GM18511 (cell line): Measurements from ENCODE around the gene MEGF11.
"Not testable (repeated sequence)": the region's sequence is repeated elsewhere in the genome, so short reads cannot be mapped to it uniquely, and the experiment has no call there.

Experiments used
- ATAC-seq: cut with Tn5 transposase; IDR thresholded peaks from one replicate; pipeline ENCODE4 v1.9.1; 2021; ENCODE audit warnings: mild to moderate bottlenecking, moderate library complexity; ENCODE audit not compliant: unreplicated experiment

Gene MEGF11

GRCh38 chr15:66014022-66014421 is 239.5 kb downstream of the MEGF11 start:
- ATAC-seq, result no peak

GRCh38 chr15:66008940-66009562 is 244.5 kb downstream of the MEGF11 start:
- ATAC-seq, result no peak

GRCh38 chr15:66007663-66008262 is 245.8 kb downstream of the MEGF11 start:
- no peak for ATAC-seq

- ATAC-seq, result no peak
Observed at GRCh38 chr15:66006986-66007385, 246.6 kb downstream of the MEGF11 start.

- no peak for ATAC-seq
Observed at GRCh38 chr15:66004618-66005262, 248.8 kb downstream of the MEGF11 start.

- not testable (repeated sequence) for ATAC-seq
Observed at GRCh38 chr15:66003129-66003528, 250.4 kb downstream of the MEGF11 start.

GRCh38 chr15:66001717-66002426 is 251.7 kb downstream of the MEGF11 start:
- ATAC-seq, result no peak

- ATAC-seq, result no peak
Observed at GRCh38 chr15:66001042-66001441, 252.5 kb downstream of the MEGF11 start.

- no peak for ATAC-seq
Observed at GRCh38 chr15:65998486-65998885, 255.1 kb downstream of the MEGF11 start.

- ATAC-seq, result no peak
Observed at GRCh38 chr15:65996901-65997300, 256.6 kb downstream of the MEGF11 start.

- no peak for ATAC-seq
Observed at GRCh38 chr15:65994832-65995231, 258.7 kb downstream of the MEGF11 start.

GRCh38 chr15:65993762-65994161 is 259.8 kb downstream of the MEGF11 start:
- ATAC-seq, result no peak

- no peak for ATAC-seq
Observed at GRCh38 chr15:65993236-65993635, 260.3 kb downstream of the MEGF11 start.

- no peak for ATAC-seq
Observed at GRCh38 chr15:65991721-65992483, 261.6 kb downstream of the MEGF11 start.

GRCh38 chr15:65990298-65990981 is 263.1 kb downstream of the MEGF11 start:
- no peak for ATAC-seq

GRCh38 chr15:65987100-65987499 is 266.4 kb downstream of the MEGF11 start:
- no peak for ATAC-seq

GRCh38 chr15:65986416-65986815 is 267.1 kb downstream of the MEGF11 start:
- ATAC-seq, result no peak

GRCh38 chr15:65985387-65985786 is 268.2 kb downstream of the MEGF11 start:
- ATAC-seq, result no peak

- ATAC-seq, result no peak
Observed at GRCh38 chr15:65982627-65983322, 270.8 kb downstream of the MEGF11 start.
